Left renal pelvis (tissue), 4 donors: ENCODE data around the gene SUPV3L1. TPM values are rescaled to one million over a fixed set of nuclear protein-coding genes. Genes with fewer than 3 reads are reported as not detected.
"Not testable (repeated sequence)": the region's sequence is repeated elsewhere in the genome, so short reads cannot be mapped to it uniquely, and the experiment has no call there.

Source experiments
- DNase-seq, 4 donors: peaks; one replicate each; pipeline ENCODE4 v3.0.0-alpha.2; 2013; ENCODE audit warnings: low read depth in 4 of 4, low spot score in 3 of 4
- polyA plus RNA-seq, 4 donors: library from polyadenylated mRNA; unstranded; fragments of 120-200 nt; gene quantifications; one replicate each; pipeline ENCODE4 v1.2.1, GENCODE V29; 2013; ENCODE audit not compliant: insufficient read length in 4 of 4

Gene SUPV3L1
- polyA plus RNA-seq, 4 donors, result 32.8 to 45.0 (median 40.8) TPM

DNA sequence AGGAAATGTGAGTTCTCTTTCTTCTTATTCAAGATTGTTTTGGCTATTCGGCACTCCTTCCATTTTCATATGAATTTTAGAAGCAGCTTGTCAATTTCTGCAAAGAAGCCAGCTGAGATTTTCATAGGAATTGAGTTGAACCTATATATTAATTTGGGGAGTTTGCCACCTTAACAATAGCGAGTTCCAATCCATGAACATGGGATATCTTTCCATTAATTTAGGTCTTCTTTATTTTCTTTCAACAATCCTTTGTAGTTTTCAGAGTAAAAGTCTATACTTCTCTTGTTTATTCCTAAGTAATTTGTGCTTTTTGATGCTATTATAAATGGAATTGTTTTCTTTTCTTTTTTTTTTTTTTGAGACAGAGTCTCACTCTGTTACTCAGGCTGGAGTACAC is 71.4 kb downstream of the SUPV3L1 start:
- not testable (repeated sequence) for DNase-seq

DNA sequence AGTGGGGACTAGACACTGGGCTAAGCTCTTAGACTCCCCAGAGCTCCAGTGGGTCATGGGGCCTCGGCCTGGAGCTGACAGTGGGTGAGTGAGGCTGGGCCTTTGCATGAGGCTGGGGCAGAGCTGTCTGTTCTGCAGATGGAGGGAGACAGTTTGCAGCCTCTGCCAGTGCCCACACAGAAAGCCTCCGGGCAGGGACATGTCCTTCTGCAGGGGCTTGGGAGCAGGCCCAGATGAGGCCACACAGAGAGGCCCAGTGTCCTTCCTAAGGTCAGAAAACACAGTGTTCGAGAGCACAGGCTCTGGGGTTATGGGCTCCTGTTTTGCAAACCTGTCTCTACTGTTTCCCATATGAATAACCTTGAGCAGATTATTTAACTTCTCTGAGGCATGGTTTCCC is 73.1 kb downstream of the SUPV3L1 start:
- no peak for DNase-seq

DNA sequence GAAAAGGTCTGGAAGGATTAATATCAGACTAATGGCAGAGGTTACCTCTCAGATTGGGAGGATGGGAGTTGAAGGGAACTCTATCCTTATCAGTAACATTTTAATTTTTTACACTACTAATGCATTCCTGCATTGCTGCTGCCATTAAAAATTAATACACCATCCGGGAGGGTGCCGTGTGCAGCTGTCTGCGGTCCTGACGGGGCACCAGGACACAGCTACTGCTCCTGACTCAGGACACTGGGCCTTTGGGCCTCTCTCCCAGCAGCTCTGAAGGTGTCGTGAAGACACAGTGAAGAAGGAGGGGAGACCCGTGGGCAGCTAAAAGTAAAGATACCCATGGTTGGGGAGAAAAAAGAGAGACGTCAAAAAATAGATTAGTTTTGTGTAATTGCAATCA is 74.8 kb downstream of the SUPV3L1 start:
- DNase-seq, result no peak

Other genes with a start within 250 kb of the SUPV3L1 start
- gene DDX21, start 224.1 kb upstream of the SUPV3L1 start, polyA plus RNA-seq, result 10 to 100 TPM; 42.5 to 65.1 (median 55.7) TPM
- 10 to 100 TPM; 29.9 to 39.0 (median 36.1) TPM for gene KIFBP, start 191.4 kb upstream of the SUPV3L1 start, polyA plus RNA-seq
- 10 to 100 TPM; 17.7 to 45.6 (median 22.4) TPM for gene SRGN, start 92.1 kb upstream of the SUPV3L1 start, polyA plus RNA-seq
- gene VPS26A, start 56.1 kb upstream of the SUPV3L1 start, polyA plus RNA-seq, result 100 to 1,000 TPM in 1 of 4 donors, 10 to 100 TPM in 3; 65.7 to 110 (median 87.0) TPM
- 10 to 100 TPM in 3 of 4 donors, under 1 TPM in 1; 0.42 to 19.0 (median 13.9) TPM for gene HKDC1, start 40.1 kb downstream of the SUPV3L1 start, polyA plus RNA-seq
- gene HK1, start 98.3 kb downstream of the SUPV3L1 start, polyA plus RNA-seq, result 10 to 100 TPM; 38.0 to 53.7 (median 52.3) TPM
- gene TACR2, start 236.7 kb downstream of the SUPV3L1 start, polyA plus RNA-seq, result under 1 TPM; 0.23 to 0.49 (median 0.34) TPM